Trophoblast cell (in vitro differentiated cells and primary cell): ENCODE results near the gene HIGD1C.
"Not testable (repeated sequence)": the region's sequence is repeated elsewhere in the genome, so short reads cannot be mapped to it uniquely, and the experiment has no call there.

Experiments
- DNase-seq, 2 donors: peaks; one replicate each; pipeline ENCODE4 v3.0.0-alpha.2; 2016
- H2AFZ ChIP-seq: 2 replicates; pipeline ENCODE4 v1.6.1; 2013; ENCODE audit warnings: low read length, moderate library complexity, mild to moderate bottlenecking; ENCODE audit not compliant: insufficient read depth, poor library complexity
- H2AK5ac ChIP-seq: 2 replicates; pipeline ENCODE4 v1.6.1; 2013; ENCODE audit warnings: mild to moderate bottlenecking, low read length
- H2BK120ac ChIP-seq: 2 replicates; pipeline ENCODE4 v1.6.1; 2013; ENCODE audit warnings: low read length, mild to moderate bottlenecking, moderate library complexity; ENCODE audit not compliant: insufficient read depth, poor library complexity
- H2BK12ac ChIP-seq: 2 replicates; pipeline ENCODE4 v1.6.1; 2013; ENCODE audit warnings: mild to moderate bottlenecking, low read length, moderate library complexity
- H2BK5ac ChIP-seq: 2 replicates; pipeline ENCODE4 v1.6.1; 2013; ENCODE audit warnings: low read length, low read depth, moderate library complexity, mild to moderate bottlenecking; ENCODE audit not compliant: poor library complexity
- H3K14ac ChIP-seq: 2 replicates; pipeline ENCODE4 v1.6.1; 2013; ENCODE audit warnings: mild to moderate bottlenecking, low read length
- H3K18ac ChIP-seq: 2 replicates; pipeline ENCODE4 v1.6.1; 2013; ENCODE audit warnings: mild to moderate bottlenecking, low read length
- H3K23ac ChIP-seq: 2 replicates; pipeline ENCODE4 v1.6.1; 2013; ENCODE audit warnings: low read length
- H3K27ac ChIP-seq: 2 replicates; pipeline ENCODE4 v1.5.1; 2013; ENCODE audit warnings: low read depth, mild to moderate bottlenecking, inconsistent platforms, low read length, moderate library complexity
- H3K27me3 ChIP-seq: 2 replicates; pipeline ENCODE4 v1.6.1; 2013; ENCODE audit warnings: inconsistent platforms, mild to moderate bottlenecking, low read length, moderate library complexity; ENCODE audit not compliant: insufficient read depth
- H3K36me3 ChIP-seq, 2 experiments: 1 replicate in 1 of 2; 2 replicates in 1 of 2; pipeline ENCODE4 v1.6.1; 2013; ENCODE audit warnings: low read length in 2 of 2, mild to moderate bottlenecking in 2 of 2, moderate library complexity in 1 of 2; ENCODE audit not compliant: insufficient read depth in 2 of 2, control insufficient read depth in 1 of 2
- H3K4ac ChIP-seq: 2 replicates; pipeline ENCODE4 v1.6.1; 2013; ENCODE audit warnings: low read depth, mild to moderate bottlenecking, low read length, moderate library complexity
- H3K4me1 ChIP-seq, 2 experiments: 1 replicate in 1 of 2; 2 replicates in 1 of 2; pipeline ENCODE4 v1.6.1; 2013; ENCODE audit warnings: low read length in 2 of 2, mild to moderate bottlenecking in 2 of 2, moderate library complexity in 1 of 2; ENCODE audit not compliant: insufficient read depth in 2 of 2, control insufficient read depth in 1 of 2
- H3K4me2 ChIP-seq: 2 replicates; pipeline ENCODE4 v1.6.1; 2013; ENCODE audit warnings: inconsistent platforms, mild to moderate bottlenecking, low read length, moderate library complexity
- H3K4me3 ChIP-seq: 2 replicates; pipeline ENCODE4 v1.5.1; 2013; ENCODE audit warnings: mild to moderate bottlenecking, low read depth, low read length, inconsistent platforms
- H3K79me1 ChIP-seq: one replicate; pipeline ENCODE4 v1.6.1; 2013; ENCODE audit warnings: low read length
- H3K79me2 ChIP-seq: 2 replicates; pipeline ENCODE4 v1.6.1; 2013; ENCODE audit warnings: low read length, mild to moderate bottlenecking; ENCODE audit not compliant: control insufficient read depth, insufficient read depth, poor library complexity
- H3K9ac ChIP-seq: 2 replicates; pipeline ENCODE4 v1.6.1; 2013; ENCODE audit warnings: mild to moderate bottlenecking, low read length
- H3K9me3 ChIP-seq: 2 replicates; pipeline ENCODE4 v1.6.1; 2013; ENCODE audit warnings: low read depth, mild to moderate bottlenecking, control low read depth, inconsistent platforms, low read length; ENCODE audit not compliant: insufficient read depth
- H4K12ac ChIP-seq: 2 replicates; pipeline ENCODE4 v1.6.1; 2013; ENCODE audit warnings: low read depth, mild to moderate bottlenecking, low read length, moderate library complexity
- H4K8ac ChIP-seq: 2 replicates; pipeline ENCODE4 v1.6.1; 2013; ENCODE audit warnings: low read depth, mild to moderate bottlenecking, low read length, moderate library complexity
- H4K91ac ChIP-seq: one replicate; pipeline ENCODE4 v1.6.1; 2013; ENCODE audit warnings: low read depth, mild to moderate bottlenecking, low read length, moderate library complexity
- WGBS: extraction: QIAGEN DNeasy Blood & Tissue Kit; methylation state at CpG from one replicate; pipeline ENCODE4 v1.1.7; 2013; ENCODE audit warnings: missing lambda C conversion rate; ENCODE audit not compliant: insufficient read length, insufficient coverage; ENCODE audit errors: extremely low coverage; 5-methylcytosine and 5-hydroxymethylcytosine counted together

The HIGD1C gene

DNA sequence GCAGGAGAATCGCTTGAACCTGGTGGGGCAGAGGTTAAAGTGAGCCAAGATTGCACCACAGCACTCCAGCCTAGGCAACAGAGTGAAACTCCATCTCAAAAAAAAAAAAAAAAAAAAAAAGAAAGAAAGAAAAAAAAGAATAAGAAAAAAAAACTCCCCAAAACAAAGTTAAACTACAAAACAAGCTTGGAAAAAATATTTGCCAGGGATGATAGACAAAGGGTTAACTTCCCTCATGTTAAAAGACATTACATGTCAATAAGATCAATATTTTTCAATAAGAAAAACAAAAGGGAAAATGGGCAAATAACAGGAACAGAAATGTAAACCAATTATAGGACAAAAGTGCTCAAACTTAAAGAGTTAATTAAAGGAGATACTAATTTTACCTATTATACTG is 26.4 kb upstream of the HIGD1C start:
- peak overlapping the region; percentile 21 for H2BK5ac ChIP-seq
- H3K79me2 ChIP-seq, result peaks cover 14% of the 10 kb centered on the region
- no peak overlapping the region for H3K4me3 ChIP-seq
- H4K8ac ChIP-seq, result no peak overlapping the region
- H3K4me1 ChIP-seq, result peaks cover 29 to 32% of the 10 kb centered on the region in 2 experiments
- H2AK5ac ChIP-seq, result no peak overlapping the region
- no peak overlapping the region for H2BK120ac ChIP-seq
- peak overlapping the region; percentile 27 for H3K4me2 ChIP-seq
- H4K12ac ChIP-seq, result no peak overlapping the region
- H3K36me3 ChIP-seq, result peaks cover 0 to 1% of the 10 kb centered on the region in 2 experiments
- H3K23ac ChIP-seq, result no peak overlapping the region
- H3K27ac ChIP-seq, result no peak overlapping the region
- H4K91ac ChIP-seq, result no peak overlapping the region
- H3K27me3 ChIP-seq, result no peaks in the 10 kb centered on the region
- H3K4ac ChIP-seq, result no peak overlapping the region
- H3K9ac ChIP-seq, result no peak overlapping the region
- no peak overlapping the region for H2AFZ ChIP-seq
- peaks cover 37% of the 10 kb centered on the region for H3K79me1 ChIP-seq
- no peak for DNase-seq
- H3K9me3 ChIP-seq, result no peaks in the 10 kb centered on the region
- H3K18ac ChIP-seq, result no peak overlapping the region
- no CpG with 5 or more reads among the region's 1 CpG for WGBS
- H3K14ac ChIP-seq, result no peak overlapping the region
- no peak overlapping the region for H2BK12ac ChIP-seq

DNA sequence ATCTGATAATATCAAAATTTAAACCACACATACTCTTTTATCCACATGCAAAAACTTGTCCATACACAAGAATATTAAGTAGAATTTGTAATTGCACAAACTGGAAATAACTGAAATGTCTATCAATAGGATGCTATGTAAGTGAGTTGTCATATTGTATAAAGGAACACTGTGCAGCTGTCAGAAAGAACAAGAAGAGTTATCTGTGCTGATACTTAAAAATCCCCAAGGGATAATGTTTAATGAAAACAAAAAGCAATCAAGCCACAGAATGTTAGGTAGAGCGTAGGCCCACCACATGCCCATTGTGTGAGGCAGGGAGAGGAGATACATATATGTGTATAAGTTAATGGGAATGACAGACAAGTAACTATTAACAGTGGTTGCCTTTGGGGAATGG is 25.9 kb upstream of the HIGD1C start:
- peaks cover 0 to 1% of the 10 kb centered on the region in 2 experiments for H3K36me3 ChIP-seq
- H2BK12ac ChIP-seq, result no peak overlapping the region
- no peak overlapping the region for H2BK5ac ChIP-seq
- no peak overlapping the region for H4K8ac ChIP-seq
- H2AFZ ChIP-seq, result no peak overlapping the region
- H3K9ac ChIP-seq, result no peak overlapping the region
- H3K4me2 ChIP-seq, result peak overlapping the region; percentile 43
- H3K4ac ChIP-seq, result peak overlapping the region; percentile 29
- H3K14ac ChIP-seq, result no peak overlapping the region
- no peak overlapping the region for H3K23ac ChIP-seq
- peaks cover 29 to 32% of the 10 kb centered on the region in 2 experiments for H3K4me1 ChIP-seq
- H3K9me3 ChIP-seq, result no peaks in the 10 kb centered on the region
- H3K79me1 ChIP-seq, result peaks cover 37% of the 10 kb centered on the region
- H3K79me2 ChIP-seq, result peaks cover 14% of the 10 kb centered on the region
- H2BK120ac ChIP-seq, result no peak overlapping the region
- H3K27ac ChIP-seq, result no peak overlapping the region
- no peak overlapping the region for H4K12ac ChIP-seq
- DNase-seq, result no peak
- H3K18ac ChIP-seq, result no peak overlapping the region
- no peak overlapping the region for H2AK5ac ChIP-seq
- H3K27me3 ChIP-seq, result no peaks in the 10 kb centered on the region
- H4K91ac ChIP-seq, result no peak overlapping the region
- WGBS, result no CpG with 5 or more reads among the region's 1 CpG
- no peak overlapping the region for H3K4me3 ChIP-seq

DNA sequence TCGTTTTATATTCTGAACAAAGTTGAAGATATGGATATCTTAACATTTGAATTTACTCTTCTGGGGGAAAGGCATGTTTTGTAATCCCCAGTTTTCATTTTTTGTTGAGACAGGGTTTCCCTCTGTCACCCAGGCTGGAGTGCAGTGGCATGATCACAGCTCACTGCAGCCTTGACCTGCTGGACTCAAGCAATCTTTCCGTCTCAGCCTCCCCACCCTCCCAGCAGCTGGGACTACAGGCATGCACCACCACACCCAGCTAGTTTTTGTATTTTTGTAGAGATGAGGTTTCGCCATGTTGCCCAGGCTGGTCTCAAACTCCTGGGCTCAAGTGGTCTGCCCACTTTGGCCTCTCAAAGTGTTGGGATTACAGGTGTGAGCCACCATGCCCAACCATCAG is 25.4 kb upstream of the HIGD1C start:
- not testable (repeated sequence) for H3K23ac ChIP-seq, H3K14ac ChIP-seq

DNA sequence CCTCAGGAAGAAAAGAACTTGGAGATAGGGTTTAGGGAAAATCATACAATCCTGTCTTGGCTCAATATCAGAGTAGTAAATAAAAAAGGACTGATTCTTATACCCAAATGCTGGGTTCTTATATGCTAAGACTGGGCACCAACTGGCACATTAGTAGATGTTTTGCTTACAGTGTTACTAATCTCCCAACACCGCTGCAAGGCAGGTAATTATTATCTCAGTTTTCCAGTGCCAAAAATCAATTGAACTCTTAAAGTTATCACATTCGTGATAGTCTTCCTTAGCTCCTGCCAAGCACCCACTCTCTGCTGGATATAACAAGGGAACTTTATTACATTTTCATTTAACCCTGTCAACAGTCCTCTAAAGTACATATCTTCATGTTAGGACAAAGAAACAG is 25.0 kb upstream of the HIGD1C start:
- Histone ChIP-seq H4K91ac (peak overlapping the region; percentile 62), H3K9me3 (no peaks in the 10 kb centered on the region), H3K4me2 (peak overlapping the region; percentile 48), H3K23ac (no peak overlapping the region), H3K4ac (peak overlapping the region; percentile 91), H3K14ac (no peak overlapping the region), H3K4me3 (no peak overlapping the region), H2AK5ac (no peak overlapping the region), H4K8ac (no peak overlapping the region), H2BK5ac (no peak overlapping the region), H2BK12ac (no peak overlapping the region), H3K27me3 (no peaks in the 10 kb centered on the region), H3K36me3 (peaks cover 0 to 1% of the 10 kb centered on the region in 2 experiments), H3K27ac (peak overlapping the region; percentile 77), H3K18ac (no peak overlapping the region), H3K79me2 (peaks cover 14% of the 10 kb centered on the region), H3K9ac (no peak overlapping the region), H2BK120ac (peak overlapping the region; percentile 97), H3K79me1 (peaks cover 34% of the 10 kb centered on the region), H4K12ac (no peak overlapping the region), H2AFZ (no peak overlapping the region), H3K4me1 (peaks cover 27 to 30% of the 10 kb centered on the region in 2 experiments)
- WGBS, result no CpG with 5 or more reads among the region's 2 CpGs
- no peak for DNase-seq

More for the DNA sequence above, 25.4 kb upstream of the HIGD1C start:
- no CpG with 5 or more reads among the region's 3 CpGs for WGBS
- not testable (repeated sequence) for H3K27ac ChIP-seq, H3K36me3 ChIP-seq, DNase-seq, H2BK5ac ChIP-seq, H2BK120ac ChIP-seq, H3K9ac ChIP-seq, H3K4me3 ChIP-seq, H3K18ac ChIP-seq, H2AK5ac ChIP-seq, H3K9me3 ChIP-seq, H3K27me3 ChIP-seq, H4K12ac ChIP-seq
- Histone ChIP-seq H3K4me2 (peak overlapping the region; percentile 48), H3K4me1 (peaks cover 29 to 32% of the 10 kb centered on the region in 2 experiments), H3K4ac (peak overlapping the region; percentile 78), H4K91ac (peak overlapping the region; percentile 62), H2AFZ (peak overlapping the region; percentile 54), H4K8ac (peak overlapping the region; percentile 72), H2BK12ac (peak overlapping the region; percentile 73), H3K79me1 (peaks cover 37% of the 10 kb centered on the region), H3K79me2 (peaks cover 14% of the 10 kb centered on the region)
